Hypothalamus (tissue), 51 donors: ENCODE measurements around the gene GRIK5.
"Not testable (repeated sequence)": the region's sequence is repeated elsewhere in the genome, so short reads cannot be mapped to it uniquely, and the experiment has no call there.

Experiments
- DNase-seq, 51 donors: peaks; one replicate each; lab custom pipeline; 2025; lab: John Stamatoyannopoulos, UW

Gene GRIK5

GRCh38 chr19:42022616-42023015 lies 47.4 kb downstream of the GRIK5 start:
- DNase-seq: no peak

GRCh38 chr19:42021185-42021584 lies 48.8 kb downstream of the GRIK5 start:
- DNase-seq: no peak

- peak in 1 of 51 donors; percentile 9 for DNase-seq
Measured at GRCh38 chr19:42018503-42019193, 51.4 kb downstream of the GRIK5 start.

DNA sequence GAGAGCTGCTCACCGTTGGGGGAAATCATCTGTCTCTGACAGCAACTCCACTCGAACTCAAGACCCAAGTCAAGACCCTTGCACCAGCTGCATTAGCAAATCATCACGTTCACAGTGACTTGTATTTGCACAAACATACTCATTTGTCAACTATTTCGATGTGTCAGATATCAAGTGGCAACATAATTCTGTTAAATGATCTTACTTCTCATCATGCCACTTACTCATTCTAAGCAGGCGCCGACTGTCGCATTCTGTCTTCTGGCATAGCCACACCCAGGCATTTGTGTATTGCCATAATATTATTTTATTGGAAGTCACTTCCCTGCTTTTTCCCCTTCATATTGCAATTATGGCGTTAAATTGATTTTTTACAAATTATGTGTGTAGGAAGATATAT lies 53.0 kb downstream of the GRIK5 start:
- DNase-seq: no peak

DNA sequence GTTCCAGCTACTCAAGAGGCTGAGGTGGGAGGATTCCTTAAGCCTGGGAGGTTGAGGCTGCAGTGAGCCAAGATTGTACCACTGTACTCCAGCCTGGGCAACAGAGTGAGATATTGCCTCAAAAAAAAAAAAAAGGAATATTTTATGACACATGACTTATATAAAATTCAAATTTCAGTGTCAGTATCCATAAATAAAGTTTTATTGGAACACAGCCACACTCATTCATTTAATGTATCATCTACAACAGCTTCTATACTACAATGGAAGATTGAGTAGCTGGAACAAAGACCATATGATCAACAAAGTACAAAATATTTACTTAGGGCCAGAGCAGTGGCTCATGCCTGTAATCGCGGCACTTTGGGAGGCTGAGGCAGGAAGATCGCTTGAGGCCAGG lies 57.3 kb downstream of the GRIK5 start:
- DNase-seq: not testable (repeated sequence)

DNA sequence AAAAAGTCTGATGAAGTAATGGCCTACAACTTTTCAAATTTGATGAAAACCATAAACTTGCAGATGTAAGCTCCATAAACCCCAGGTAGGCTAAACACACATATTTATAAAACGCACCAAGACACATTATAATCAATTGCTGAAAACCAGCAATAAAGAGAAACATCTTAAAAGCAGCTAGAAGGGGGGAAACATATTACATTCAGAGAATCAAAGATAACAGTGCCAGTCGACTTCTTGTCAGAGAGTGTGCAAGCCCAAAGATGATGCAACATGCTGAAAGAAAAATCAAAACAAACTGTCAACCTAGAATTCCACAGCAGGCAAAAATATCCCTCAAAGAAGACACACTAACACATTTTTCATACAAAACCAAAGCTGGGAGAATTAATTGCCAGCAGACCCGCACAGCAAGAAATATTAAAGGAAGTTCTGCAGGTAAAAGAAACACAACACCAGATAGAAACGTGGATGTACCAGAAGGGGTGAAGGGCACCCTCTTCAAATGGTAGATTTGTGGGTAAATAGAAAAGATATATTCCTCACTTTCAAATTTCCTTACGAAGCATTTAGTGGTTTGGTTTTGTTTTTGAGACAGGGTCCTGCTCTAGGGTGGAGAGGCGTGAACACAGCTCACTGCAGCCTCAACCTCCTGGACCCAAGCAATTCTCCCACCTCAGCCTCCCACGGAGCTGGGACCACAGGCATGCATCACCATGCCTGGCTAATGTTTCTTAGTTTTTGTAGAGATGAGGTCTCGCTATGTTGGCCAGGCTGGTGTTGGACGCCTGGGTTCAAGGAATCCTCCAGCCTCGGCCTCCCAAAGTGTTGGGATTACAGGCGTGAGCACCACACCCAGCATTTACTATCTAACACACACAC lies 59.5 kb downstream of the GRIK5 start:
- no peak for DNase-seq

GRCh38 chr19:42006569-42006968 lies 63.4 kb downstream of the GRIK5 start:
- no peak for DNase-seq

DNA sequence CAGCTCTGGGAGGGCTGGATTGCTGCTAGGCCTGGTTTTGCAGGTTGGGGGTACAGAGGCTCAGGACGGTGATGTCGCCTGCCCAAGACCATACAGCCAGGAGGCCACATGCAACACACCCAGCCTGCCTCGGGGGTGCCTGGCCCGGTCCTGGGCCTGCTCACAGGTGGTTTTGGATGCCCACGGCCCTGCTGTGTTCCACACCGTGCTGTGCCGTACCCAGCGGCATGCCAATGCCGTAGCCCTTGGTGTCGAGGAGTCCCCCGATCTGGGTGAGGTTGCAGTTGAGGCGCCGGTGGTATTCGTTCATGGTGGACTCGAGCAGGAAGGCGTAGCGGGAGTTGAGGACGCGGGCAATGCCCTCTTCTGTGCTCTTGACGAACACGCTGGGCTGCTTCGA lies 64.5 kb downstream of the GRIK5 start:
- no peak for DNase-seq

DNA sequence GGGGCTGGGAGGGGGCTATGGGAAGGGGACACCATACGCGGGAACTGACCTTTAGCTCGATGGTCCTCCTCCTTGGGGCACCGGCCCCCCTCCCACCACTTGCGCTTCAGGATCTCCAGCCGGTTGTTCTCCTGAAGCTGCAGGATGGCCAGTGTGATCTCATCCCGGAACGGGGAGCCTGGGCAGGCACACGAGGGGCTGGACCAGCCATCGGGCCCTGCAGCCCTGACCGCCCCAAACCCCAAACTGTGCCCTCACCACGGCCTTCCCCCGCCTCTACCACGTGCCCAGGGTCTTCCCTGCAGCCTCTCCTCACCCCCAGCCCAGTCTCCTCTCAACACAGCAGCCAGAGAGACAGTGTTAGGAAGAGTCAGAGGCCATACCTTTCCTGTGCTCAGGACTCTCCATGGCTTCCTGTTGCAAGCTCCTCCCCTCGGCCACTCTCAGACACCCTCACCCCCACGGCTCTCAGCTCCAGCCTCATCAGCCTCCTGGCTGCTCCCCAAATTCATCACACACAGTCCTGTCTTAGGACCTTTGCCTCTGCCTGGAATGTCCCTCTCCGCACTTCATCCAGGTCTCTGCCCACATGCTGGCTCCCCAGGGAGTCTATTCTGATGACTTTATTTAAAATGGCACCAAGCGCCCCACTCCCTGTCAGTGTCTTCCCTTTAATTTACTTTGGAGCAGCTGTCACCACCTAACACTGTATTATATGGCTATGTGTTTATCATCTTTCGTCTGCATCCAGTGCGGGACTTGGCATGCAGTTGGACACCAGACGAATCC lies 66.3 kb downstream of the GRIK5 start:
- DNase-seq: no peak

GRCh38 chr19:41999878-42000208 lies 70.2 kb downstream of the GRIK5 start:
- DNase-seq: no peak

DNA sequence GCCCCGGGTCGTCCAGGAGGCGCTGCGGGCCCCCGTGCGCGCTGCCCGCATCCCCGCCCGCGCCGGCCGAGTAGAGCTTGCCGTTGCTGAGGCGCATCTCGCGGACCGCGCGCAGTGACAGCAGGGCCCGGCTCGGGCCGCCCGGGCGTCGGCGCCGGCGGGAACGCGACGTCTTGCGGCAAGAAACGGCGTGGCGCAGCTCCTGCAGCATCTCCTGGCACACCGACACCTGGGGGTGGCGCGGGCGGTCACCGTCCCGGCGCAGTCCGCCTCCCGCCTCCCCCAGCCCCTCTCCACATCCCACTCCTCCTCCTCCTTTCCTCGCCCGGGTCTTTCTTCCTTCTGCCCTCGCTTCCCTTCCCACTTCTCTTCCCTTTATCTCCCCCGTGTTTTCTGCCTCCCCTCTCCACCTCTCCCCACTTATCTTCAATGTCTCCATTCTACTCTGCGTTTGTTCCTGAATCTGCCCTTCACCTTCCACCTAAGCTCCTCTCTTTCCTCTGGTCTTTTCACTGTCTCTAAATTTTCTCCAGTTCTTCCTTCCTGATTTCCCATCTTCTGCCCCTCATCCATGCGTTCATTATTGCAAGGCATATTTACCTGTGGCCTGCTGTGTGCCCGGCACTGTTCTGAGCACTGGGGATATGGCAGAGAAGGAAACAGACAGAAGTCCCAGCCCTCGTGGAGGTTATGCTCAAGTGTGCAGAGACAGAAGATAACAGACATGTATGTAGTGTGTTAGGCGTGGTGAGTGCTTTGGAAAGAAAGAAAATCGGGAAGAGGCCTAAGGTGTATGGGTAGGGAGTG lies 70.7 kb downstream of the GRIK5 start:
- peak in 7 of 51 donors; percentile 1 to 17 (median 9) for DNase-seq

- peak in 11 of 51 donors; percentile 4 to 44 (median 15) for DNase-seq
Measured at GRCh38 chr19:41998246-41999020, 71.6 kb downstream of the GRIK5 start.

- DNase-seq: peak in 3 of 51 donors; percentile 27 to 61 (median 52)
Measured at GRCh38 chr19:41997851-41998229, 72.2 kb downstream of the GRIK5 start.

GRCh38 chr19:41997121-41997850 lies 72.7 kb downstream of the GRIK5 start:
- peak in 28 of 51 donors; percentile 1 to 62 (median 26) for DNase-seq

- DNase-seq: peak in 30 of 51 donors; percentile 6 to 71 (median 28)
Measured at GRCh38 chr19:41995959-41996797, 73.8 kb downstream of the GRIK5 start.

DNA sequence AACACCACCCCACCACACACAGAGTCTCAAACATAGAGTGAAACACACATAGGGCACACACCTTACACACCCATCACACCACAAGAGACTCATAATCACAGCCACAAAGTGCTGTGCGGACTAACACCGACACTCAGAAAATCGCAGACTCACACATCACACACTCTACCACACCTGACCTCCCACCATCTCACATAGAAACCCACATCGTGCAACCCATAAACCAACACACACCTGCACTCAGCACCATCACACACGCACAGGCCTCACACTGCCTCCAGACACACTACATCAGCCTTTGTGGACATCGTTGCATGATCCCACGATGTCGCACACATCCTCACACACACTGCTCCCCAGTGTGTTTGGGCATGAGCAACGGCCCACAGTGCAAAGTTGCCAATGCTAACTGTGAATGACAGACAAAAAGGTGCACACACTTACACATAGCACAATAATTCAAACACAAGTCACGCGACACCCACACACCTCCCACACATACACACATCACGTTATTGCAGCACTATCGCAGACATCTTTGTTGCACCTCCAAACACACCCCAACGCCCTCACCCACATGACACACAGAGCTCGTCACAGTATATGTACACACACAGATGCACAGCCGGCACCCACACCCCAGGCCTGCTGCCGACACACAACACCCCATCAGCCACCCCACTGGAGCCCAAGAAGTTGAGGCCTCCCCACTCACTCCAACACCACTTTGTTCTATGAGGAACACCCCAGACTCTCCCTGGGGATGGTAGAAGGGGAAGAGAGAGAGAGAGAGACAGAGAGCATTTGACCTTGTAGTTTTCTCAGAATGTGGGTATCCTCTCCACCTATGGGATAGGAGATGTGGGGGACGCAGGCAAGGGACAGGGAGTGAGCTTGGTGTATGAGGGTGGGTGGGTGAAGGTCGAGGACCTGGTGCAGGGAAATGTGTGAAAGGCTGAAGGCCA lies 74.7 kb downstream of the GRIK5 start:
- peak in 2 of 51 donors; percentile 63 to 67 for DNase-seq

DNA sequence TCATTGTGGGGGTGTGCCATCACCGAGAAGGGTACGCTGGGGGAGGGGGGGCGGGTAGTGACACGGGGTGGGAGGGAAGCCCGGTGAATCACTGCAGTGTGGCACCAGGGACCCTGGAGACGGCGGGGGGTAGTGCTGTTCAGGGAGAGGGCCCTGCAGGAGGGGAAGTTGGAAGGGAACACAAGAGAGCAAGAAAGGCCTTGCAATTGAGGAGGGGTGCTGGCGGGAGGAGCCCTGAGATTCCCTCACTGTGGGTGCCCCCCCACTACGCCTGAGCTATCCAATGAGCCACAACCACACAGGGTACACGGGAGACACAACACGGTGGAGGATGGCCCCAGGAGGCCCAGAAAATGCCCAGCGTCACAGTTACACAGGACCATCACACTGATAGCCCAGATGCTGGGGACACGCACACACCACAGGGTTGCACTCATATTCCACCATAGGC lies 75.5 kb downstream of the GRIK5 start:
- peak in 10 of 51 donors; percentile 20 to 77 (median 42) for DNase-seq
